ENCODE measurements around the gene ACAP2. TPM values are rescaled to one million over a fixed set of nuclear protein-coding genes. Genes with fewer than 3 reads are reported as not detected.

The ACAP2 gene
- total and polyA plus RNA-seq, 4 donors, result 4.5 to 28.5 (median 23.3) TPM

DNA sequence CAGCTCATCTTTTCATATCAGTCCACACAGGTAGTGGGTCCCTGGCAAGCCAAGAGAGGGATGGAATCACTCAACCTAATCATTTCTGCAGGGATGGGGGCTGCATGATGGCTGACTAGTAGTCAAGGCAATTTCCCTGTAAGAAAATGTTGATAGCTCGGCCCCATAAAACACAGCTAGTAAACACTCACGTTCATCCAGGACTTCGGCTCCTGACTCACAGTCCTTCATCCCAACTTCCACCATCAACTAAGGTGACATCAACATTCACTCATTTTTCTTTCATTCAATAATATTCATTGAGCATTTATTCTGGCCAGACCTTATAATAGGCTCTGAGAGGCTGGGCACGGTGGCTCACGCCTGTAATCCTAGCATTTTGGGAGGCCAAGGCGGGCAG, 4.4 kb upstream of the ACAP2 start:
- no peaks in the 10 kb centered on the region for H3K9me3 ChIP-seq (ENCODE audit: control insufficient read depth in 4 of 4, low read length in 3 of 4)
- H3K27me3 ChIP-seq (ENCODE audit: control insufficient read depth in 4 of 4, insufficient read depth in 4 of 4, low read length in 3 of 4), result no peaks in the 10 kb centered on the region
- no peak for DNase-seq (ENCODE audit: low spot score)
- H3K4me3 ChIP-seq (ENCODE audit: low read depth in 1 of 3, low read length in 3 of 3), result no peak overlapping the region
- no peak overlapping the region for H3K27ac ChIP-seq (ENCODE audit: low read depth in 1 of 2, low read length in 2 of 2)
- 92% methylated on average over 6 of the region's 6 CpGs for WGBS
- H3K36me3 ChIP-seq (ENCODE audit: control insufficient read depth in 4 of 4, insufficient read depth in 3 of 4, low read depth in 1 of 4, low read length in 3 of 4), result no peaks in the 10 kb centered on the region
- H3K4me1 ChIP-seq (ENCODE audit: control insufficient read depth in 4 of 4, insufficient read depth in 4 of 4, low read length in 3 of 4), result peaks cover 0 to 6% (median 5%) of the 10 kb centered on the region in 4 donors
- H3K9ac ChIP-seq (ENCODE audit: low read depth in 1 of 2, low read length in 2 of 2), result no peak overlapping the region
- TF ChIP-seq, protein P1, sequence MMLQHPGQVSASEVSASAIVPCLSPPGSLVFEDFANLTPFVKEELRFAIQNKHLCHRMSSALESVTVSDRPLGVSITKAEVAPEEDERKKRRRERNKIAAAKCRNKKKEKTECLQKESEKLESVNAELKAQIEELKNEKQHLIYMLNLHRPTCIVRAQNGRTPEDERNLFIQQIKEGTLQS (IDR thresholded peaks at IDR 0.05), result no peak
- TF ChIP-seq HNF4G (IDR thresholded peaks at IDR 0.05) (no peak), NR2F2 (IDR thresholded peaks at IDR 0.05) (no peak), JUND (IDR thresholded peaks at IDR 0.05) (no peak), TAF1 (conservative IDR thresholded peaks at IDR 0.05) (no peak), SP1 (IDR thresholded peaks at IDR 0.05) (no peak), EGR1 (IDR thresholded peaks at IDR 0.05; ENCODE audit: low read depth in 2 of 2) (no peak), CTCF (IDR thresholded peaks at IDR 0.05; ENCODE audit: low read depth, low read length, missing input control) (no peak)

GRCh38 chr3:195446359-195446758, 3.5 kb upstream of the ACAP2 start:
- Histone ChIP-seq H3K27me3 (ENCODE audit: control insufficient read depth in 4 of 4, insufficient read depth in 4 of 4, low read length in 3 of 4) (no peaks in the 10 kb centered on the region), H3K4me1 (ENCODE audit: control insufficient read depth in 4 of 4, insufficient read depth in 4 of 4, low read length in 3 of 4) (peaks cover 0 to 10% (median 7%) of the 10 kb centered on the region in 4 donors), H3K9me3 (ENCODE audit: control insufficient read depth in 4 of 4, low read length in 3 of 4) (no peaks in the 10 kb centered on the region), H3K4me3 (ENCODE audit: low read depth in 1 of 3, low read length in 3 of 3) (no peak overlapping the region), H3K27ac (ENCODE audit: low read depth in 1 of 2, low read length in 2 of 2) (no peak overlapping the region), H3K36me3 (ENCODE audit: control insufficient read depth in 4 of 4, insufficient read depth in 3 of 4, low read depth in 1 of 4, low read length in 3 of 4) (no peaks in the 10 kb centered on the region), H3K9ac (ENCODE audit: low read depth in 1 of 2, low read length in 2 of 2) (no peak overlapping the region)
- no peak for DNase-seq (ENCODE audit: low spot score)
- no peak for TF ChIP-seq GABPA (IDR thresholded peaks at IDR 0.05 in 1 of 2, conservative IDR thresholded peaks at IDR 0.05 in 1 of 2)
- TF ChIP-seq HNF4A (conservative IDR thresholded peaks at IDR 0.05), result no peak
- TF ChIP-seq, protein P2, sequence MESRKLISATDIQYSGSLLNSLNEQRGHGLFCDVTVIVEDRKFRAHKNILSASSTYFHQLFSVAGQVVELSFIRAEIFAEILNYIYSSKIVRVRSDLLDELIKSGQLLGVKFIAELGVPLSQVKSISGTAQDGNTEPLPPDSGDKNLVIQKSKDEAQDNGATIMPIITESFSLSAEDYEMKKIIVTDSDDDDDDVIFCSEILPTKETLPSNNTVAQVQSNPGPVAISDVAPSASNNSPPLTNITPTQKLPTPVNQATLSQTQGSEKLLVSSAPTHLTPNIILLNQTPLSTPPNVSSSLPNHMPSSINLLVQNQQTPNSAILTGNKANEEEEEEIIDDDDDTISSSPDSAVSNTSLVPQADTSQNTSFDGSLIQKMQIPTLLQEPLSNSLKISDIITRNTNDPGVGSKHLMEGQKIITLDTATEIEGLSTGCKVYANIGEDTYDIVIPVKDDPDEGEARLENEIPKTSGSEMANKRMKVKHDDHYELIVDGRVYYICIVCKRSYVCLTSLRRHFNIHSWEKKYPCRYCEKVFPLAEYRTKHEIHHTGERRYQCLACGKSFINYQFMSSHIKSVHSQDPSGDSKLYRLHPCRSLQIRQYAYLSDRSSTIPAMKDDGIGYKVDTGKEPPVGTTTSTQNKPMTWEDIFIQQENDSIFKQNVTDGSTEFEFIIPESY (IDR thresholded peaks at IDR 0.05), result no peak
- TF ChIP-seq EGR1 (IDR thresholded peaks at IDR 0.05; ENCODE audit: low read depth in 2 of 2), result no peak
- no peak for TF ChIP-seq TAF1 (conservative IDR thresholded peaks at IDR 0.05)
- TF ChIP-seq NR2F2 (IDR thresholded peaks at IDR 0.05), result no peak
- no peak for TF ChIP-seq FOXA2 (IDR thresholded peaks at IDR 0.05)
- WGBS, result 85% methylated on average over 3 of the region's 3 CpGs

- H3K27me3 ChIP-seq (ENCODE audit: control insufficient read depth in 4 of 4, insufficient read depth in 4 of 4, low read length in 3 of 4), result no peaks in the 10 kb centered on the region
- no peak overlapping the region for H3K27ac ChIP-seq (ENCODE audit: low read depth in 1 of 2, low read length in 2 of 2)
- H3K4me1 ChIP-seq (ENCODE audit: control insufficient read depth in 4 of 4, insufficient read depth in 4 of 4, low read length in 3 of 4), result peaks cover 0 to 14% (median 9%) of the 10 kb centered on the region in 4 donors
- no peak overlapping the region for H3K9ac ChIP-seq (ENCODE audit: low read depth in 1 of 2, low read length in 2 of 2)
- 88% methylated on average over 2 of the region's 2 CpGs for WGBS
- no peaks in the 10 kb centered on the region for H3K36me3 ChIP-seq (ENCODE audit: control insufficient read depth in 4 of 4, insufficient read depth in 3 of 4, low read depth in 1 of 4, low read length in 3 of 4)
- no peaks in the 10 kb centered on the region for H3K9me3 ChIP-seq (ENCODE audit: control insufficient read depth in 4 of 4, low read length in 3 of 4)
- DNase-seq (ENCODE audit: low spot score), result no peak
- H3K4me3 ChIP-seq (ENCODE audit: low read depth in 1 of 3, low read length in 3 of 3), result no peak overlapping the region
- TF ChIP-seq RXRA (IDR thresholded peaks at IDR 0.05), result no peak
- TF ChIP-seq SP1 (IDR thresholded peaks at IDR 0.05), result no peak
- no peak for TF ChIP-seq HNF4A (conservative IDR thresholded peaks at IDR 0.05)
- TF ChIP-seq FOXA2 (IDR thresholded peaks at IDR 0.05), result no peak
- TF ChIP-seq, protein P2 (IDR thresholded peaks at IDR 0.05), result no peak
- no peak for TF ChIP-seq GABPA (IDR thresholded peaks at IDR 0.05 in 1 of 2, conservative IDR thresholded peaks at IDR 0.05 in 1 of 2)
- TF ChIP-seq FOXA1 (IDR thresholded peaks at IDR 0.05), result no peak
- TF ChIP-seq, protein P1 (IDR thresholded peaks at IDR 0.05), result no peak
- no peak for TF ChIP-seq CTCF (IDR thresholded peaks at IDR 0.05; ENCODE audit: low read depth, low read length, missing input control)
- TF ChIP-seq EGR1 (IDR thresholded peaks at IDR 0.05; ENCODE audit: low read depth in 2 of 2), result no peak
- TF ChIP-seq TAF1 (conservative IDR thresholded peaks at IDR 0.05), result no peak
- no peak for TF ChIP-seq JUND (IDR thresholded peaks at IDR 0.05)
- no peak for TF ChIP-seq RAD21 (IDR thresholded peaks at IDR 0.05)
Observed at GRCh38 chr3:195445885-195446284, 3.1 kb upstream of the ACAP2 start.

All from liver (tissue), 9 donors.